DND-41 (cell line): ENCODE data around the gene SMARCD1.

Source experiments
- CTCF ChIP-seq: IDR thresholded peaks from 2 replicates; pipeline ENCODE4 v1.5.1; 2012; ENCODE audit warnings: borderline replicate concordance, low read length, moderate library complexity, mild to moderate bottlenecking; ENCODE audit not compliant: poor library complexity, severe bottlenecking; ENCODE audit errors: extremely low read depth
- EZH2 ChIP-seq: IDR thresholded peaks from 3 replicates; pipeline ENCODE4 v1.6.1; 2012; ENCODE audit warnings: borderline replicate concordance, low read depth, mild to moderate bottlenecking, moderate library complexity, low read length, inconsistent platforms; ENCODE audit not compliant: severe bottlenecking

GRCh38 chr12:50043308-50043707 is 41.8 kb upstream of the SMARCD1 start:
- TF ChIP-seq CTCF (no peak), EZH2 (no peak)
